K562 (cell line): ENCODE results near the gene NYAP1. TPM values are rescaled to one million over a fixed set of nuclear protein-coding genes. Genes with fewer than 3 reads are reported as not detected.

Source experiments
- ATF7 ChIP-seq: fragments of 450-650 bp; IDR thresholded peaks from 2 replicates; pipeline ENCODE4 v1.7.1; 2014; ENCODE audit warnings: mild to moderate bottlenecking, moderate library complexity
- BCOR ChIP-seq: fragments of 450-650 bp; IDR thresholded peaks from 2 replicates; pipeline ENCODE4 v1.6.1; 2016
- CTBP1 ChIP-seq: fragments of 450-650 bp; IDR thresholded peaks from 2 replicates; pipeline ENCODE4 v1.6.1; 2016; ENCODE audit warnings: borderline replicate concordance
- EGR1 ChIP-seq: fragments of 450-650 bp; conservative IDR thresholded peaks from 2 replicates; pipeline ENCODE4 v1.6.1; 2017; ENCODE audit warnings: mild to moderate bottlenecking
- GATAD2B ChIP-seq: fragments of 450-650 bp; IDR thresholded peaks from 2 replicates; pipeline ENCODE4 v1.6.1; 2017; ENCODE audit warnings: mild to moderate bottlenecking, borderline replicate concordance
- MAFG ChIP-seq: fragments of 450-650 bp; conservative IDR thresholded peaks from 2 replicates; pipeline ENCODE4 v1.6.1; 2016; ENCODE audit warnings: missing genetic modification characterization, missing compliant biosample characterization
- MYNN ChIP-seq, 2 experiments: sonication (generic); formaldehyde crosslinking in 1 of 2; IDR thresholded peaks; 2 replicates each; pipeline versions ENCODE4 v1.5.0 to v1.6.1; 2016 to 2020; ENCODE audit warnings: antibody characterized with exemption in 1 of 2, missing genetic modification reagents in 1 of 2
- NCOA2 ChIP-seq, 2 experiments: fragments of 450-650 bp; IDR thresholded peaks; 2 replicates each; pipeline ENCODE4 v1.6.1; 2018; ENCODE audit warnings: mild to moderate bottlenecking in 2 of 2, moderate library complexity in 1 of 2; ENCODE audit not compliant: partially characterized antibody in 2 of 2
- PHB2 ChIP-seq: fragments of 450-650 bp; IDR thresholded peaks from 2 replicates; pipeline ENCODE4 v1.6.1; 2017; ENCODE audit warnings: low read depth
- RBM34 ChIP-seq: fragments of 200-400 bp; formaldehyde crosslinking; IDR thresholded peaks from 2 replicates; pipeline ENCODE4 v1.6.1; 2018; ENCODE audit warnings: low read length, borderline replicate concordance; ENCODE audit not compliant: insufficient read depth
- RFX5 ChIP-seq: IDR thresholded peaks from 2 replicates; pipeline ENCODE4 v1.6.1; 2011; ENCODE audit warnings: low read depth, mild to moderate bottlenecking, improper control_type of control experiment, low read length
- SMAD4 ChIP-seq: fragments of 250-450 bp; sonication (Bioruptor Pico); conservative IDR thresholded peaks from 2 replicates; pipeline ENCODE4 v1.8.0; 2021; ENCODE audit warnings: inconsistent platforms, mild to moderate bottlenecking, moderate library complexity
- SREBF1 ChIP-seq: fragments of 150-350 bp; IDR thresholded peaks from 2 replicates; pipeline ENCODE4 v1.6.1; 2014; ENCODE audit warnings: antibody characterized with exemption, low read depth, low read length, borderline replicate concordance
- TEAD4 ChIP-seq, 2 experiments: sonication (generic) in 1 of 2; formaldehyde crosslinking in 1 of 2; IDR thresholded peaks; 2 replicates each; pipeline versions ENCODE4 v1.6.1 to v1.8.0; 2012 to 2022; ENCODE audit warnings: borderline replicate concordance in 1 of 2, inconsistent platforms in 1 of 2, low read length in 1 of 2, mild to moderate bottlenecking in 1 of 2, missing genetic modification reagents in 1 of 2
- ZC3H11A ChIP-seq: IDR thresholded peaks from 2 replicates; pipeline ENCODE4 v1.6.1; 2012; ENCODE audit warnings: low read depth, low read length, improper control_type of control experiment
- ZC3H8 ChIP-seq: fragments of 450-650 bp; IDR thresholded peaks from 2 replicates; pipeline ENCODE4 v1.6.1; 2017
- ZNF311 ChIP-seq: fragments of 250-450 bp; sonication (Bioruptor Pico); IDR thresholded peaks from 2 replicates; pipeline ENCODE4 v1.4.0; 2020; ENCODE audit warnings: mild to moderate bottlenecking, moderate library complexity
- ZNF324 ChIP-seq: fragments of 250-450 bp; sonication (Bioruptor Pico); IDR thresholded peaks from 2 replicates; pipeline ENCODE4 v1.4.0; 2020; ENCODE audit warnings: mild to moderate bottlenecking
- ZZZ3 ChIP-seq: fragments of 450-650 bp; IDR thresholded peaks from 2 replicates; pipeline ENCODE4 v1.6.1; 2016; ENCODE audit warnings: antibody characterized with exemption, mild to moderate bottlenecking, moderate library complexity
- polyA plus RNA-seq, 8 experiments: library from polyadenylated mRNA; depleted of rRNA in 4 of 8; stranded (reverse) in 5 of 8; unstranded in 3 of 8; fragments of >200 nt; fragmentation: Nextera tagmentation in 2 of 8; fragmentation: Illumina TruSeq in 1 of 8; extraction: Ambion mirVana in 2 of 8; extraction: Trizol in 1 of 8; gene quantifications; 2 replicates each; pipeline versions ENCODE4 v1.2.1 to v1.2.3, GENCODE V29; 2011 to 2014; ENCODE audit warnings: inconsistent platforms in 1 of 8, missing spikeins in 1 of 8
- total RNA-seq, 7 experiments: library from RNA; depleted of rRNA in 6 of 7; stranded (reverse); fragments of >200 nt in 6 of 7; fragmentation: Illumina TruSeq in 2 of 7; extraction: Trizol in 2 of 7; gene quantifications; 2 replicates each; pipeline versions ENCODE4 v1.2.1 to v1.2.3, GENCODE V29; 2011 to 2021; ENCODE audit warnings: low replicate concordance in 1 of 7
- TF ChIP-seq, protein P1 (sequence below): fragments of 200-800 bp; sonication (Bioruptor generic); IDR thresholded peaks from 2 replicates; pipeline ENCODE4 v1.6.1; 2017; ENCODE audit warnings: missing genetic modification characterization, missing compliant biosample characterization
- TF ChIP-seq, protein P2 (sequence below): fragments of 450-650 bp; formaldehyde crosslinking; IDR thresholded peaks from 2 replicates; pipeline ENCODE4 v1.4.0; 2022; ENCODE audit warnings: mild to moderate bottlenecking, moderate library complexity
- TF ChIP-seq, protein P3 (sequence below): fragments of 450-650 bp; IDR thresholded peaks from 2 replicates; pipeline ENCODE4 v1.6.1; 2016; ENCODE audit warnings: antibody characterized with exemption
- TF ChIP-seq, protein P4 (sequence below): fragments of 450-650 bp; IDR thresholded peaks from 2 replicates; pipeline ENCODE4 v1.6.1; 2016; ENCODE audit warnings: mild to moderate bottlenecking

NYAP1 gene
- total and polyA plus RNA-seq, 9 of the 15 experiments (the other 6 are each of a cell fraction or from before 2014, with no cell fraction given): 0.11 to 0.88 (median 0.22) TPM; not detected in 2

DNA sequence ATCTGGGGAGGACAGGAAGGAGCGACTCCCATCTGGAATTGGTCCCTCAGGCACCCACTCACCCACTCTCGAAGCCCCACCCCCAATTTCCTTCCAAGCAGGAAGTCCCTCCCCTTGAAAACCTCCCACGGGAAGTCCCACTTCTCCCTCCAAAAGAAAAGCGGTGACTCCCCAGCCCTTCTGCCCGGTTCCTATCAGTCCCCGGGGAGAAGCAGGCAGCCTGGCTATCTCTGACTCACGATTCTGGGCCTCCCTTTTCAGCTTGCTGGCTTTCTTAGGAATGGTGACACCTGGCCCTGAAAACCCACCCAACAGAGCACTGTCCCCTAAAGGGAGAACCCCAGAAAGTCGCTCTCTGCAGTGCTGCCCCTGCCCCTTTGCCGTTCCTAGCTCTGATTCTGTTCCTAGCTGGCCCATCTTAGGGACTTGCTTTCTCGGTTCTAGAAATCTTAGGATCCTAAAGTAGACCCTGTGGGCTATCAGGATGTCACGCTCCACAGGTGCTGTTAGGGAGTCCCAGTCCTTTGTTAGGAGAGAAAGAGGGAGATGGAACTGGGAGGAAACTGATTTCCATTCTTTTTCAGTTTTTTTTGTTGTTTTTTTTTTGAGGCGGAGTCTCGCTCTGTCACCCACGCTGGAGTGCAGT, 10.8 kb upstream of the NYAP1 start (continued):
- TF ChIP-seq BCOR (peak; percentile 40; the same call in 1 of the 2 replicates), PHB2 (0 out of 2 replicates have a peak, but pooled peaks have one; percentile 8), ZNF311 (CRISPR knock-in tag) (no peak), ZNF324 (CRISPR knock-in tag) (no peak), GATAD2B (no peak), ATF7 (0 out of 2 replicates have a peak, but pooled peaks have one; percentile 17), CTBP1 (0 out of 2 replicates have a peak, but pooled peaks have one; percentile 36), ZC3H11A (no peak), SMAD4 (peak; percentile 50; the same call in 1 of the 2 replicates), MYNN (IDR thresholded peaks at IDR 0.05) (no peak), MYNN (CRISPR knock-in tag; IDR thresholded peaks at IDR 0.05) (no peak), SREBF1 (no peak), RFX5 (no peak), MAFG (no peak), ZC3H8 (no peak), ZZZ3 (no peak), TEAD4 (IDR thresholded peaks at IDR 0.05; ENCODE audit: low read length) (peak; percentile 67), TEAD4 (CRISPR knock-in tag; IDR thresholded peaks at IDR 0.05; ENCODE audit: borderline replicate concordance) (no peak), RBM34 (no peak), EGR1 (peak; percentile 69), NCOA2 (IDR thresholded peaks at IDR 0.05; ENCODE audit: partially characterized antibody in 2 of 2) (no peak)
- TF ChIP-seq, protein P1, sequence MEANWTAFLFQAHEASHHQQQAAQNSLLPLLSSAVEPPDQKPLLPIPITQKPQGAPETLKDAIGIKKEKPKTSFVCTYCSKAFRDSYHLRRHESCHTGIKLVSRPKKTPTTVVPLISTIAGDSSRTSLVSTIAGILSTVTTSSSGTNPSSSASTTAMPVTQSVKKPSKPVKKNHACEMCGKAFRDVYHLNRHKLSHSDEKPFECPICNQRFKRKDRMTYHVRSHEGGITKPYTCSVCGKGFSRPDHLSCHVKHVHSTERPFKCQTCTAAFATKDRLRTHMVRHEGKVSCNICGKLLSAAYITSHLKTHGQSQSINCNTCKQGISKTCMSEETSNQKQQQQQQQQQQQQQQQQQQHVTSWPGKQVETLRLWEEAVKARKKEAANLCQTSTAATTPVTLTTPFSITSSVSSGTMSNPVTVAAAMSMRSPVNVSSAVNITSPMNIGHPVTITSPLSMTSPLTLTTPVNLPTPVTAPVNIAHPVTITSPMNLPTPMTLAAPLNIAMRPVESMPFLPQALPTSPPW (CRISPR knock-in tag): peak; percentile 58
- TF ChIP-seq, protein P2, sequence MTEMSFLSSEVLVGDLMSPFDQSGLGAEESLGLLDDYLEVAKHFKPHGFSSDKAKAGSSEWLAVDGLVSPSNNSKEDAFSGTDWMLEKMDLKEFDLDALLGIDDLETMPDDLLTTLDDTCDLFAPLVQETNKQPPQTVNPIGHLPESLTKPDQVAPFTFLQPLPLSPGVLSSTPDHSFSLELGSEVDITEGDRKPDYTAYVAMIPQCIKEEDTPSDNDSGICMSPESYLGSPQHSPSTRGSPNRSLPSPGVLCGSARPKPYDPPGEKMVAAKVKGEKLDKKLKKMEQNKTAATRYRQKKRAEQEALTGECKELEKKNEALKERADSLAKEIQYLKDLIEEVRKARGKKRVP (CRISPR knock-in tag): no peak
- TF ChIP-seq, protein P3, sequence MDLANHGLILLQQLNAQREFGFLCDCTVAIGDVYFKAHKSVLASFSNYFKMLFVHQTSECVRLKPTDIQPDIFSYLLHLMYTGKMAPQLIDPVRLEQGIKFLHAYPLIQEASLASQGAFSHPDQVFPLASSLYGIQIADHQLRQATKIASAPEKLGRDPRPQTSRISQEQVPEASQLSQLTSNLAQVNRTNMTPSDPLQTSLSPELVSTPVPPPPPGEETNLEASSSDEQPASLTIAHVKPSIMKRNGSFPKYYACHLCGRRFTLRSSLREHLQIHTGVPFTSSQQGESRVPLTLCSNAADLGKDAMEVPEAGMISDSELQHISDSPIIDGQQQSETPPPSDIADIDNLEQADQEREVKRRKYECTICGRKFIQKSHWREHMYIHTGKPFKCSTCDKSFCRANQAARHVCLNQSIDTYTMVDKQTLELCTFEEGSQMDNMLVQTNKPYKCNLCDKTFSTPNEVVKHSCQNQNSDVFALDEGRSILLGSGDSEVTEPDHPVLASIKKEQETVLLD: 0 out of 2 replicates have a peak, but pooled peaks have one; percentile 40
- TF ChIP-seq, protein P4, sequence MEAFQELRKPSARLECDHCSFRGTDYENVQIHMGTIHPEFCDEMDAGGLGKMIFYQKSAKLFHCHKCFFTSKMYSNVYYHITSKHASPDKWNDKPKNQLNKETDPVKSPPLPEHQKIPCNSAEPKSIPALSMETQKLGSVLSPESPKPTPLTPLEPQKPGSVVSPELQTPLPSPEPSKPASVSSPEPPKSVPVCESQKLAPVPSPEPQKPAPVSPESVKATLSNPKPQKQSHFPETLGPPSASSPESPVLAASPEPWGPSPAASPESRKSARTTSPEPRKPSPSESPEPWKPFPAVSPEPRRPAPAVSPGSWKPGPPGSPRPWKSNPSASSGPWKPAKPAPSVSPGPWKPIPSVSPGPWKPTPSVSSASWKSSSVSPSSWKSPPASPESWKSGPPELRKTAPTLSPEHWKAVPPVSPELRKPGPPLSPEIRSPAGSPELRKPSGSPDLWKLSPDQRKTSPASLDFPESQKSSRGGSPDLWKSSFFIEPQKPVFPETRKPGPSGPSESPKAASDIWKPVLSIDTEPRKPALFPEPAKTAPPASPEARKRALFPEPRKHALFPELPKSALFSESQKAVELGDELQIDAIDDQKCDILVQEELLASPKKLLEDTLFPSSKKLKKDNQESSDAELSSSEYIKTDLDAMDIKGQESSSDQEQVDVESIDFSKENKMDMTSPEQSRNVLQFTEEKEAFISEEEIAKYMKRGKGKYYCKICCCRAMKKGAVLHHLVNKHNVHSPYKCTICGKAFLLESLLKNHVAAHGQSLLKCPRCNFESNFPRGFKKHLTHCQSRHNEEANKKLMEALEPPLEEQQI: no peak
